ENCODE data around the gene PPT2.

- TF ChIP-seq CTCF (IDR thresholded peaks at IDR 0.05) = no peak
- no peak for TF ChIP-seq POLR2AphosphoS5 (IDR thresholded peaks at IDR 0.05)
- no peak for TF ChIP-seq EP300 (IDR thresholded peaks at IDR 0.05)
These were observed 24.4 kb upstream of the PPT2 start for GRCh38 chr6:32129297-32130088.
